Ascending aorta (tissue), 2 donors: ENCODE data around the gene VEPH1. TPM values are rescaled to one million over a fixed set of nuclear protein-coding genes. Genes with fewer than 3 reads are reported as not detected.

Experiments
- DNase-seq, 2 donors: peaks; one replicate each; pipeline ENCODE4 v3.0.0-alpha.2; 2019; ENCODE audit warnings: low spot score in 2 of 2
- H3K27ac ChIP-seq, 2 donors: fragments of 200-600 bp; sonication (generic); one replicate each; pipeline ENCODE4 v1.5.1; 2016 to 2017; ENCODE audit warnings: mild to moderate bottlenecking in 1 of 2
- H3K27me3 ChIP-seq: fragments of 200-600 bp; sonication (generic); one replicate; pipeline ENCODE4 v1.5.1; 2017
- H3K36me3 ChIP-seq, 2 donors: fragments of 200-600 bp; sonication (generic); one replicate each; pipeline ENCODE4 v1.5.1; 2016
- H3K4me1 ChIP-seq, 2 donors: fragments of 200-600 bp; sonication (generic); one replicate each; pipeline ENCODE4 v1.5.1; 2016 to 2017; ENCODE audit warnings: mild to moderate bottlenecking in 1 of 2
- H3K4me3 ChIP-seq, 2 donors: fragments of 200-600 bp; sonication (generic); one replicate each; pipeline ENCODE4 v1.5.1; 2016 to 2017; ENCODE audit warnings: mild to moderate bottlenecking in 1 of 2
- H3K9me3 ChIP-seq, 2 donors: fragments of 200-600 bp; sonication (generic); one replicate each; pipeline ENCODE4 v1.5.1; 2016
- intact Hi-C: fragments of 100-400 bp; cut with DNase I; formaldehyde crosslinking; loops from one replicate; pipeline ENCODE4 v1.15.1; 2023
- total RNA-seq: library from RNA; depleted of rRNA; stranded (reverse); fragments of >200 nt; gene quantifications from one replicate; pipeline ENCODE4 v1.1.0, GENCODE V29; 2016
- TF ChIP-seq, protein P1 (sequence below), 3 experiments: fragments of 200-600 bp in 2 of 3; fragments of 450-650 bp in 1 of 3; sonication (generic) in 2 of 3; IDR thresholded peaks; one replicate each; pipeline ENCODE4 v1.5.1; 2016 to 2019; ENCODE audit warnings: antibody characterized with exemption in 3 of 3, mild to moderate bottlenecking in 1 of 3, moderate library complexity in 1 of 3

Gene VEPH1
- total RNA-seq, 1 donor from 2014 or later = 2.2 TPM

- H3K4me1 ChIP-seq = no peaks in the 10 kb centered on the region
- H3K36me3 ChIP-seq = no peaks in the 10 kb centered on the region
- H3K27ac ChIP-seq = no peak overlapping the region
- no peak for DNase-seq
- TF ChIP-seq, protein P1, sequence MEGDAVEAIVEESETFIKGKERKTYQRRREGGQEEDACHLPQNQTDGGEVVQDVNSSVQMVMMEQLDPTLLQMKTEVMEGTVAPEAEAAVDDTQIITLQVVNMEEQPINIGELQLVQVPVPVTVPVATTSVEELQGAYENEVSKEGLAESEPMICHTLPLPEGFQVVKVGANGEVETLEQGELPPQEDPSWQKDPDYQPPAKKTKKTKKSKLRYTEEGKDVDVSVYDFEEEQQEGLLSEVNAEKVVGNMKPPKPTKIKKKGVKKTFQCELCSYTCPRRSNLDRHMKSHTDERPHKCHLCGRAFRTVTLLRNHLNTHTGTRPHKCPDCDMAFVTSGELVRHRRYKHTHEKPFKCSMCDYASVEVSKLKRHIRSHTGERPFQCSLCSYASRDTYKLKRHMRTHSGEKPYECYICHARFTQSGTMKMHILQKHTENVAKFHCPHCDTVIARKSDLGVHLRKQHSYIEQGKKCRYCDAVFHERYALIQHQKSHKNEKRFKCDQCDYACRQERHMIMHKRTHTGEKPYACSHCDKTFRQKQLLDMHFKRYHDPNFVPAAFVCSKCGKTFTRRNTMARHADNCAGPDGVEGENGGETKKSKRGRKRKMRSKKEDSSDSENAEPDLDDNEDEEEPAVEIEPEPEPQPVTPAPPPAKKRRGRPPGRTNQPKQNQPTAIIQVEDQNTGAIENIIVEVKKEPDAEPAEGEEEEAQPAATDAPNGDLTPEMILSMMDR (IDR thresholded peaks at IDR 0.05) = no peak
- H3K27me3 ChIP-seq = no peaks in the 10 kb centered on the region
- H3K9me3 ChIP-seq = no peaks in the 10 kb centered on the region
- H3K4me3 ChIP-seq = no peak overlapping the region
- intact Hi-C loops = no loop called here
Observed at GRCh38 chr3:157416347-157417087, 86.7 kb downstream of the VEPH1 start.

DNA sequence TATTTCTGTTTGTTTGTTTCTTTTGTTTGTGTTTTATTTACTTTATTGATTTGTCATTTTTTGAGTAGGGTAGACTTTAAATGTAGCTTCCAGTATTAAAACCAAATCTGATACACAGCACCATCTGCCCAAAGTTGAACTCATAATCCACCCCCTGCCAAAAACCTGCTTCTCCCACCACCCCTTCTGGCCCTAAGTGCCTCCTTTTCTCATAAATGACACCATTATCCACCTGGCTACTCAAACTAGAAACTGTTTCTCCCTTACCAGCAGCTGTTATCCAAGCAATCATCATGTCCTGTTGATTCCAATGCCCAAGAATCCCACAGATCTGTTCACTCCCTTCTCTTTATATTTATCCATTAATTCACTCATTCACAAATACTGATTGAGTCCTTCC, 88.4 kb downstream of the VEPH1 start:
- intact Hi-C loops = no loop called here
- H3K9me3 ChIP-seq = no peaks in the 10 kb centered on the region
- H3K27ac ChIP-seq = no peak overlapping the region
- no peak overlapping the region for H3K4me3 ChIP-seq
- H3K27me3 ChIP-seq = no peaks in the 10 kb centered on the region
- DNase-seq = no peak
- no peaks in the 10 kb centered on the region for H3K4me1 ChIP-seq
- H3K36me3 ChIP-seq = no peaks in the 10 kb centered on the region
- TF ChIP-seq, protein P1 (IDR thresholded peaks at IDR 0.05) = no peak

GRCh38 chr3:157412323-157412855, 90.8 kb downstream of the VEPH1 start:
- no peaks in the 10 kb centered on the region for H3K9me3 ChIP-seq
- H3K27ac ChIP-seq = no peak overlapping the region
- no peak overlapping the region for H3K4me3 ChIP-seq
- H3K36me3 ChIP-seq = no peaks in the 10 kb centered on the region
- intact Hi-C loops = no loop called here
- no peaks in the 10 kb centered on the region for H3K4me1 ChIP-seq
- TF ChIP-seq, protein P1 (IDR thresholded peaks at IDR 0.05) = no peak
- no peak for DNase-seq
- no peaks in the 10 kb centered on the region for H3K27me3 ChIP-seq

DNA sequence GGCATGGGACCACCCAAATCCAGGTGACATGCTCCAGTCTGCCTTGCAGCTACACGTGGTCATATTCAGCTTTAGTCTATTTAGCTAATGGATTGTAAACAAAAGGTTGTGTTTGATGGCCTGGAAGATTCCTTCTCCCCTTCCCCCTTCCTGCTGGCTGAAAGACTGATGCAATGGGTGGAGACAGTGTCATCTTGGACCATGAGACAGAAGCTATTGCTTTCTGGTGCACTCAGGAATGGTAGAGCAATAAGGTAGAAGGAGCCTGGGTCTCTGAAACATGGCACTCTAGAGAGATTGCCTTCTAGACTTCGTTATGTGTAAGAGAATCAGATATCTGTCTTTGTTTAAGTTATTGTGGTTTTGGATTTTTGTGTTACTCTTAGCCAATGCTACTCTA, 92.3 kb downstream of the VEPH1 start:
- Histone ChIP-seq H3K4me3 (no peak overlapping the region), H3K4me1 (no peaks in the 10 kb centered on the region), H3K9me3 (no peaks in the 10 kb centered on the region), H3K27me3 (no peaks in the 10 kb centered on the region), H3K36me3 (no peaks in the 10 kb centered on the region), H3K27ac (no peak overlapping the region)
- no peak for DNase-seq
- intact Hi-C loops = no loop called here
- TF ChIP-seq, protein P1 (IDR thresholded peaks at IDR 0.05) = no peak

DNA sequence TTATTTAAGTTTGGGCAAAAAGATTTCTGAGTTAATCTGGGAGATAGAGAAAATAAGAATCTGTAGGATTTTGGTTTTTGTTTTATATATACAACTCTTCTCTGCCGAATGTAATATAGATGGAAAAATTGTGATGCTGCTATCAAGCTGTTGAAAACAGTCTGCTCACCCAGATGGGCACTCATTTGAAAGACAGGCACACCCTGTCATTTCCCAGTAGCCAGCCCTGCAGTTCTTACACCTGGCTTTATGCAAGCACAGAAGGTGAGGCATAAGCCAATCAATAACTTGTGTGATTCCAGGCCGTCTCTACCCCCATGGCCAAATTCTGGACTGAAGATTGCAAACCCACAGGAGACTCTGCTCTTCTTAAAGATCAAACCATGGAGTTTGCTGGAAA, 93.7 kb downstream of the VEPH1 start:
- DNase-seq = no peak
- H3K36me3 ChIP-seq = no peaks in the 10 kb centered on the region
- H3K27ac ChIP-seq = no peak overlapping the region
- intact Hi-C loops = no loop called here
- no peaks in the 10 kb centered on the region for H3K9me3 ChIP-seq
- no peaks in the 10 kb centered on the region for H3K27me3 ChIP-seq
- TF ChIP-seq, protein P1 (IDR thresholded peaks at IDR 0.05) = no peak
- no peaks in the 10 kb centered on the region for H3K4me1 ChIP-seq
- no peak overlapping the region for H3K4me3 ChIP-seq
